HT1080 (cell line): Measurements from ENCODE around the gene STAU1. TPM values are rescaled to one million over a fixed set of nuclear protein-coding genes. Genes with fewer than 3 reads are reported as not detected.
"Not testable (repeated sequence)": the region's sequence is repeated elsewhere in the genome, so short reads cannot be mapped to it uniquely, and the experiment has no call there.

ENCODE experiments used
- DNase-seq: peaks from one replicate; pipeline ENCODE4 v3.0.0-alpha.2; 2015; ENCODE audit warnings: low read depth
- total RNA-seq: library from RNA; depleted of rRNA; stranded (reverse); fragments of >200 nt; shearing (Covaris generic); gene quantifications from 2 replicates; pipeline ENCODE4 v1.2.3, GENCODE V29; 2014

The STAU1 gene
- total RNA-seq, 1 experiment from 2014 or later: 69.0 TPM

- no peak for DNase-seq
Measured at GRCh38 chr20:49203746-49204145, 15.6 kb upstream of the STAU1 start.

- no peak for DNase-seq
Measured at GRCh38 chr20:49203011-49203410, 14.9 kb upstream of the STAU1 start.

GRCh38 chr20:49199729-49200293 lies 11.7 kb upstream of the STAU1 start:
- DNase-seq: no peak

- not testable (repeated sequence) for DNase-seq
Measured at GRCh38 chr20:49192944-49193518, 4.9 kb upstream of the STAU1 start.

GRCh38 chr20:49187330-49187850 lies 744 bp downstream of the STAU1 start:
- DNase-seq: no peak

GRCh38 chr20:49186535-49187329 lies 1.4 kb downstream of the STAU1 start:
- peak; percentile 40 for DNase-seq

GRCh38 chr20:49185071-49185761 lies 2.9 kb downstream of the STAU1 start:
- DNase-seq: no peak

- no peak for DNase-seq
Measured at GRCh38 chr20:49184691-49185070, 3.5 kb downstream of the STAU1 start.

GRCh38 chr20:49184084-49184501 lies 4.0 kb downstream of the STAU1 start:
- not testable (repeated sequence) for DNase-seq

- DNase-seq: no peak
Measured at GRCh38 chr20:49183444-49183843, 4.7 kb downstream of the STAU1 start.

GRCh38 chr20:49181265-49181877 lies 6.8 kb downstream of the STAU1 start:
- DNase-seq: no peak

- no peak for DNase-seq
Measured at GRCh38 chr20:49179368-49180277, 8.5 kb downstream of the STAU1 start.

- DNase-seq: no peak
Measured at GRCh38 chr20:49174183-49174582, 14.0 kb downstream of the STAU1 start.

- no peak for DNase-seq
Measured at GRCh38 chr20:49172413-49172812, 15.7 kb downstream of the STAU1 start.

GRCh38 chr20:49171909-49172308 lies 16.2 kb downstream of the STAU1 start:
- DNase-seq: no peak

GRCh38 chr20:49170714-49171113 lies 17.4 kb downstream of the STAU1 start:
- no peak for DNase-seq

- DNase-seq: no peak
Measured at GRCh38 chr20:49169547-49169946, 18.6 kb downstream of the STAU1 start.

- DNase-seq: not testable (repeated sequence)
Measured at GRCh38 chr20:49168864-49169263, 19.3 kb downstream of the STAU1 start.

GRCh38 chr20:49167811-49168507 lies 20.2 kb downstream of the STAU1 start:
- no peak for DNase-seq
